ENCODE results near the gene RRH. TPM values are rescaled to one million over a fixed set of nuclear protein-coding genes. Genes with fewer than 3 reads are reported as not detected.
"Not testable (repeated sequence)": the region's sequence is repeated elsewhere in the genome, so short reads cannot be mapped to it uniquely, and the experiment has no call there.

RRH gene
- total RNA-seq, 4 donors from 2014 or later: 0.34 TPM; not detected in 3

DNA sequence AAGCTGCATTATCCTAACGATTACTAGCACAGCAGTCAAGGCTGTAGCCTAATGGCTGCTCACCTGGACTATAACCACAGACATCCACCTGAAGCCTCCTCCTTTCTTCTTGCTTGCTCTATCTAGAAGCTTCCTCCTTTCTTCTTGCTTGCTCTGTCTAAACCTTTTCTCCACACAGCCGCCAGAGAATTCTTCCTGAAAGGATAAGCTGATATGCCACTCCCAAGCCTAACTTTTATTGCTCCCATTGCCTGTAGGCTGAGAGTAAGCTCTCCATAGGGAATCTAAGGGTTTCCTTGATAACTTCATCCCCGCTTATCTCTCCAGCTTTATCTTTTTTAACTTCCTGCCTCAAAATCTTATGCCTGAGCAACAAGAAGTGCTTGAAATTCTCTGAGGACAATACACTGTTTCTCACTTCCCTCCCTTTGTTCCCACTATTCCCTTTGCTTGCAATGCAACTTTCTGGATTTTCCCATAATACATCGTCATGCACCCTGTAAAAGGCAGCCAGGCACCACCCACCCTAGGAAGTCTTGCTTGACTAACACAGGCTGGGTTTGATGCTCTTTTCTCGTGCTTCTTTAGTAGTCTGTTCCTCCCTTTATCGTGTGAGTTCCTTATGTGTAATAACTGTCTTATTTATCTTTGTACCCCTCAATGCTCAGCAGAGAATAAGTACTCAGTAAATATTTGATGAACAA lies 18.8 kb downstream of the RRH start:
- H3K4me3 ChIP-seq (ENCODE audit: low read depth, poor library complexity, severe bottlenecking): no peak overlapping the region
- intact Hi-C loops (cut with DNase I; ENCODE audit: low total_unique reads): no loop called here
- no peak for TF ChIP-seq POLR2A (IDR thresholded peaks at IDR 0.05)
- TF ChIP-seq, protein P1, sequence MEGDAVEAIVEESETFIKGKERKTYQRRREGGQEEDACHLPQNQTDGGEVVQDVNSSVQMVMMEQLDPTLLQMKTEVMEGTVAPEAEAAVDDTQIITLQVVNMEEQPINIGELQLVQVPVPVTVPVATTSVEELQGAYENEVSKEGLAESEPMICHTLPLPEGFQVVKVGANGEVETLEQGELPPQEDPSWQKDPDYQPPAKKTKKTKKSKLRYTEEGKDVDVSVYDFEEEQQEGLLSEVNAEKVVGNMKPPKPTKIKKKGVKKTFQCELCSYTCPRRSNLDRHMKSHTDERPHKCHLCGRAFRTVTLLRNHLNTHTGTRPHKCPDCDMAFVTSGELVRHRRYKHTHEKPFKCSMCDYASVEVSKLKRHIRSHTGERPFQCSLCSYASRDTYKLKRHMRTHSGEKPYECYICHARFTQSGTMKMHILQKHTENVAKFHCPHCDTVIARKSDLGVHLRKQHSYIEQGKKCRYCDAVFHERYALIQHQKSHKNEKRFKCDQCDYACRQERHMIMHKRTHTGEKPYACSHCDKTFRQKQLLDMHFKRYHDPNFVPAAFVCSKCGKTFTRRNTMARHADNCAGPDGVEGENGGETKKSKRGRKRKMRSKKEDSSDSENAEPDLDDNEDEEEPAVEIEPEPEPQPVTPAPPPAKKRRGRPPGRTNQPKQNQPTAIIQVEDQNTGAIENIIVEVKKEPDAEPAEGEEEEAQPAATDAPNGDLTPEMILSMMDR (IDR thresholded peaks at IDR 0.05): no peak
- WGBS, 2 donors: 60 to 65% methylated on average over 6 of the region's 6 CpGs
- DNase-seq (ENCODE audit: low spot score in 2 of 2): no peak

DNA sequence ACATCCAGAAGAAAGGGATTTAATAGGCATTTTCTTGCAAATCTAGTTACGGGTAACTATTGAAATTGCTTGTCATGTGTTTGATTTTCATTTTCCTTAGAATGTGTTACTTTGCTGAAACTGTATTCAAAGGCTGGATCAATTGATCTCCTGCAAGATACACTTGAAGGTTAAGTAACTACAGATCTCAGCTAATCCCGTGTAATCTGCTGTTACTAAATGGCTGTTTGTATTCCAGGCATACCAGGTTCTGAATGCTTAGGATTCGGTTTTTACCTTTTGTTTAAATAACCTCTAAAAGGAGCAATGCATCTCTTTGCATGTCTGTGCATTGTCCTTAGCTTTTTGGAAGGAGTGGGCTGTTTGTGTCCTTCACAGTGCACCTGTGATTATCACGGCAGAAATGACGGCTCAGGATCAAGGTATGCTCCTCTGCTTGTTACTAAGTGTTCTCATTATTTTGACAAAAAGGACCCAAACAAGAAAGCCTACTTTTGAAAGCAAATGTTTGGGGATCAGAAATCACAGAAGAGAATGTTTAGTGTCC lies 20.2 kb downstream of the RRH start, which contains the start of gene LRIT3:
LRIT3 (plus strand) TSS at position 212 of the 547 bp plus-strand sequence; CDS start at position 307, 95 bp downstream.
- no peak within 1 kb of the TSS for H3K4me3 ChIP-seq (ENCODE audit: low read depth, poor library complexity, severe bottlenecking)
- 82 to 84% methylated on average over 5 of the region's 5 CpGs for WGBS, 2 donors
- TF ChIP-seq, protein P1 (IDR thresholded peaks at IDR 0.05): no peak
- TF ChIP-seq POLR2A (IDR thresholded peaks at IDR 0.05): no peak
- intact Hi-C loops (cut with DNase I; ENCODE audit: low total_unique reads): no loop called here
- DNase-seq (ENCODE audit: low spot score in 2 of 2): no peak

DNA sequence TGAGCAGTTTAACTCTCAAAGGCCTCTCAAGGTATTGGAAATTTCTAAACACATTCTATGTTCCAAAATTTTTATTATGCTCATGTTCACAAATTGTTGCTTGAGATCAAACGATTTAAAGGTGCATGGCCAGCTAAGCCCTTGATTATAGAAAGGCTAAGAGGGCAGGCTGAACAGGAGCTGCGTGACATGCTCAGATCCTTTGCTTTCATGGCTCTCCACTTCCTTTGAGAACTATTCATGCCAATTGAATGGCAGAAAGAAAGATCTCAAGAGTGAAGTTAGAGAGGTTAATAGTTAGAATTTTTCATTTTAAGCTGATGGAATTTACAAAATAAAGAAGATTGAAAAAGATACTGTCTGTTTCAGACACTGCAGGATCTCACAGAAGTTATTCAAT lies 20.7 kb downstream of the RRH start:
- no peak for TF ChIP-seq POLR2A (IDR thresholded peaks at IDR 0.05)
- TF ChIP-seq, protein P1 (IDR thresholded peaks at IDR 0.05): no peak
- intact Hi-C loops (cut with DNase I; ENCODE audit: low total_unique reads): no loop called here
- DNase-seq (ENCODE audit: low spot score in 2 of 2): no peak
- no peak overlapping the region for H3K4me3 ChIP-seq (ENCODE audit: low read depth, poor library complexity, severe bottlenecking)
- WGBS, 2 donors: 77 to 78% methylated on average over 2 of the region's 2 CpGs

DNA sequence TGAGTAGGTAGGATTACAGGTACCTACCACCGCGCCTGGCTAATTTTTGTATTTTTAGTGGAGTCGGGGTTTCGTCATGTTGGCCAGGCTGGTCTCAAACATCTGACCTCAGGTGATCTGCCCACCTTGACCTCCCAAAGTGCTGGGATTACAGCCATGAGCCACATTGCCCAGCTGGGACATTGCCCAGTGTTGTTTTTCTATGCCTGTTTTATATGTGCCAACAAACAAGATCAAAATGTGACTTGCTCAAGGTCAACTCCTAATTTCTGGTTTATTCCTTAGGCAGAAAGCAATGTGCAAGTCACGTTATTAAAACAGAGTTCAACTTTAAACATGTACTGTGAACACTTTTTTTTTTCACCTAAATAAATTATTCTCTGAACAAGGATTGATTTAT lies 22.8 kb downstream of the RRH start:
- intact Hi-C loops (cut with DNase I; ENCODE audit: low total_unique reads): no loop called here
- no peak overlapping the region for H3K4me3 ChIP-seq (ENCODE audit: low read depth, poor library complexity, severe bottlenecking)
- DNase-seq (ENCODE audit: low spot score in 2 of 2): no peak
- TF ChIP-seq POLR2A (IDR thresholded peaks at IDR 0.05): no peak
- TF ChIP-seq, protein P1 (IDR thresholded peaks at IDR 0.05): no peak
- 69 to 79% methylated on average over 5 of the region's 5 CpGs for WGBS, 2 donors

DNA sequence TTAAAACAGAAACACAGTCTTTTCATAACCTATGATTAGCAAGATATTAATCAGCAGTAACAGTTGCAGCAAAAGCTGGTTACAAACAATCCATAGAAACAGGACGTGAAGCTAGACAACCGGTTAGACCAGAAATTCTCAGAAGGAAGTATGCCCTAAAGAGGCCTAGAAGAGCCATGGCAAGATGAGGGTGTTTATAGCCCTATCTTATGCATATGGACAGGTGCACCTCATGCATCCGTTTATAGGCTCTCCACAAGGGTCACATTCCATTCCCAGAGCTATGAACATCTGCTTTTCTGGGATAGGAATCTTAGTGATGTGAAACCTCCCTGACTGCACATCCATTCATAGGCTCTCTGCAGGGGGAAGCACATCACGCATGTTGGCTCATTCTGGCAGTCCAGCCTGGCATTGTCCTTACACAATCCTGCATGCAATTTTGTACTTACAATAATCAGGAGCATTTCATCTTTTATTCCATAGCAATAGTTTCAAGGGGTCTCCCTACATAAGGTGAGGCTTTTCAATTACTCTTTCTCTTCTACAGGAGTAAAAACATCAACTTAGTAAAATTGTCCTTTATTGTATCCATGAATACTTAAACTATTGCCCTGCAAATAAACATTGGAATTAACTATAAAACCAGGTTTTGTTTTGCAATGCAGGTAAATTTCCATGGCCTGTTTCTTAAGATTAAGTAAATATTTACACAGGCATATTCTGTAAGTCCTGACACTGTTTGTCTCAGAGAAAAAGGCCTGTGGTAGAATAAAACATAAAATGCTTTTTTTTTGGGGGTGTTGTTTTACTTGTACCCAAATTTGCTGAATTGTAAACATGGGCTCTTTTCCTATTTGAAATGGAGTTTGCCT lies 31.9 kb downstream of the RRH start:
- DNase-seq (ENCODE audit: low spot score in 2 of 2); intact Hi-C loops (cut with DNase I; ENCODE audit: low total_unique reads); H3K4me3 ChIP-seq (ENCODE audit: low read depth, poor library complexity, severe bottlenecking): not testable (repeated sequence)
- 68% methylated on average over 4 of the region's 4 CpGs for WGBS, 2 donors

DNA sequence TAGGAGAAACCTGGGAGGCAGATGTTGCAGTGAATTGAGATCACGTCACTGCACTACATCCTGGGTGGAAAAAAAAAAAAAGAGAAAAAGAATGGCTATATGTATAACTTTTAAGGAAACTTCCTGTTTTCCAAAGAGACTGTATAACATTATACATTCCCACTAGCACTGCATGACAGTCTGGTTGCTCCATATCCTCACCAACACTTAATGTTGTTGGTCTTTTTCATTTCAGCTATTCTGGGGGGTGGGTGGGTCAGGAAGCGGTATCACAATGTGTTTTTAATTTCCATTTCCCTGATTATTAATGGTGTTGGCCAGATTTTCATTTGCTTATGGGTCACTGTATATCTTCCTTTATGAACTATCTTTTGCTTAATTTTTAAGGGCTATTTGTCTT lies 33.5 kb downstream of the RRH start:
- 88 to 90% methylated on average over 2 of the region's 2 CpGs for WGBS, 2 donors
- intact Hi-C loops (cut with DNase I; ENCODE audit: low total_unique reads): no loop called here
- TF ChIP-seq, protein P1 (IDR thresholded peaks at IDR 0.05): no peak
- no peak for TF ChIP-seq POLR2A (IDR thresholded peaks at IDR 0.05)
- H3K4me3 ChIP-seq (ENCODE audit: low read depth, poor library complexity, severe bottlenecking): no peak overlapping the region
- DNase-seq (ENCODE audit: low spot score in 2 of 2): no peak

All from lower leg skin (tissue), 4 donors.